Left renal pelvis (tissue), 4 donors: ENCODE results near the gene SDHC. TPM values are rescaled to one million over a fixed set of nuclear protein-coding genes. Genes with fewer than 3 reads are reported as not detected.
"Not testable (repeated sequence)": the region's sequence is repeated elsewhere in the genome, so short reads cannot be mapped to it uniquely, and the experiment has no call there.

Source experiments
- DNase-seq, 4 donors: peaks; one replicate each; pipeline ENCODE4 v3.0.0-alpha.2; 2013; ENCODE audit warnings: low read depth in 4 of 4, low spot score in 3 of 4
- polyA plus RNA-seq, 4 donors: library from polyadenylated mRNA; unstranded; fragments of 120-200 nt; gene quantifications; one replicate each; pipeline ENCODE4 v1.2.1, GENCODE V29; 2013; ENCODE audit not compliant: insufficient read length in 4 of 4

Gene SDHC
- polyA plus RNA-seq, 4 donors = 167 to 271 (median 244) TPM

GRCh38 chr1:161381707-161382106, 67.5 kb downstream of the SDHC start:
- DNase-seq = no peak

- DNase-seq = peak in 3 of 4 donors; percentile 23 to 47 (median 24)
Observed at GRCh38 chr1:161382214-161383019, 68.2 kb downstream of the SDHC start.

- no peak for DNase-seq
Observed at GRCh38 chr1:161388639-161389038, 74.5 kb downstream of the SDHC start.

- not testable (repeated sequence) for DNase-seq
Observed at GRCh38 chr1:161389158-161389557, 75.0 kb downstream of the SDHC start.

- peak; percentile 84 to 91 (median 88) for DNase-seq
Observed at GRCh38 chr1:161389691-161390558, 75.7 kb downstream of the SDHC start.

GRCh38 chr1:161390559-161390858, 76.3 kb downstream of the SDHC start:
- DNase-seq = no peak

- DNase-seq = not testable (repeated sequence)
Observed at GRCh38 chr1:161391136-161391535, 77.0 kb downstream of the SDHC start.

GRCh38 chr1:161391611-161392010, 77.4 kb downstream of the SDHC start:
- no peak for DNase-seq

- DNase-seq = no peak
Observed at GRCh38 chr1:161393151-161393550, 79.0 kb downstream of the SDHC start.

GRCh38 chr1:161397038-161397437, 82.9 kb downstream of the SDHC start:
- DNase-seq = not testable (repeated sequence)

GRCh38 chr1:161398900-161399256, 84.7 kb downstream of the SDHC start:
- no peak for DNase-seq

- DNase-seq = peak; percentile 81 to 85 (median 84)
Observed at GRCh38 chr1:161399257-161399998, 85.2 kb downstream of the SDHC start.

GRCh38 chr1:161402446-161402845, 88.3 kb downstream of the SDHC start:
- no peak for DNase-seq

GRCh38 chr1:161404051-161404597, 89.9 kb downstream of the SDHC start:
- DNase-seq = no peak

- not testable (repeated sequence) for DNase-seq
Observed at GRCh38 chr1:161406551-161406950, 92.4 kb downstream of the SDHC start.

GRCh38 chr1:161407451-161407985, 93.3 kb downstream of the SDHC start:
- no peak for DNase-seq

GRCh38 chr1:161408429-161409052, 94.4 kb downstream of the SDHC start:
- no peak for DNase-seq

- not testable (repeated sequence) for DNase-seq
Observed at GRCh38 chr1:161409848-161410635, 95.9 kb downstream of the SDHC start.

GRCh38 chr1:161410636-161410970, 96.4 kb downstream of the SDHC start:
- not testable (repeated sequence) for DNase-seq
